ENCODE measurements around the gene PRTFDC1. TPM values are rescaled to one million over a fixed set of nuclear protein-coding genes. Genes with fewer than 3 reads are reported as not detected.

The PRTFDC1 gene
- total RNA-seq, 1 experiment from 2014 or later = 22.7 TPM

- Mint-ChIP-seq H3K36me3 (ENCODE audit: insufficient read depth, unreplicated experiment) (no peaks in the 10 kb centered on the region), H3K4me3 (ENCODE audit: low read depth, unreplicated experiment) (no peak overlapping the region), H3K27me3 (ENCODE audit: unreplicated experiment) (no peaks in the 10 kb centered on the region), H3K4me1 (ENCODE audit: low read depth, unreplicated experiment) (no peaks in the 10 kb centered on the region), H3K27ac (ENCODE audit: unreplicated experiment) (no peak overlapping the region), H3K9me3 (ENCODE audit: low read depth, unreplicated experiment) (no peaks in the 10 kb centered on the region)
- CTCF ChIA-PET = interaction anchor here (1.0 kb wide), 1 partner anchor 97 kb away, joined by 4 read pairs; no protein-coding TSS in a partner anchor
- no peak for DNase-seq
- no TSS peak for BruUV-seq (replicated peaks)
- no peak for TF ChIP-seq CTCF (IDR thresholded peaks at IDR 0.05; ENCODE audit: unreplicated experiment)
- intact Hi-C loops (cut with micrococcal nuclease; ENCODE audit: unreplicated experiment) = no loop called here
These were observed 16.7 kb downstream of the PRTFDC1 start for GRCh38 chr10:24935504-24936292.

DNA sequence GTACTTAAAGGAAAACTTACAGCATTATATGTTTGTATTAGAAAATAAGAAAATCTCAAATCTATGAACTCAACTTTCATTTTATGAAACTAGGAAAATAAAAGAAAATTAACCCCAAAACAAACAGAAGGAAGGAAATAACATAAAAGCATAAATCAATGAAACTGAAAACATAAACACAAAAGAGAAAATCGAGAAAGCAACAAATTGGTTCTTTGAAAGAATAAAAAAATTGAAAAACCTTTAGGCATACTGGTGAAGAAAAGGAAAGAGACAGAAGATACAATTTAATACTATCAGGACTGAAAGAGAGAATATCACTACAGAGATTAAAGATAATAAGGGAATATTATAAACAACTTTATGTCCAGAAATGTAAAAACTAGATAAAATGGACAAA, 21.2 kb downstream of the PRTFDC1 start:
- CTCF ChIA-PET = interaction anchor here (0.7 kb wide), 1 partner anchor 196 kb away, joined by 3 read pairs; no protein-coding TSS in a partner anchor

DNA sequence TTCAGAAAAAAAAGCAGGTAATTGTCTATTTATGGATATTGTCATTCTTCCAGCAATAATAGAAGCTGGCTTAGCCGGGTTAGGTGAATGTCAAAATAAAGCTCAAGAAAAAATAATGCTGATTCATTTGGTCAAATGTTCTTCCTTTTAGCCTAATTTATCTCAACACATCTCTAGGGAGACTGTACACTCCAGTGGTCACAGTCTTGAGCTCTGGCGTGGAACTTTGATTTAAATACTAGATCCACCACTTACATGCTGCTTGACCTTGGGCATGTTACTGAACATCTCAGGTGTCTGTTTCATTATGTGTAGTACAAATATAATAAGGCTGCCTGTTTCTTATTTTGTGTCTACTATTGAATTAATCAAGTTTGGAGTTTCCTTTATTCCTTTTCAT, 22.0 kb downstream of the PRTFDC1 start:
- CTCF ChIA-PET = no interaction called here
- Mint-ChIP-seq H3K4me1 (ENCODE audit: low read depth, unreplicated experiment) (no peaks in the 10 kb centered on the region), H3K9me3 (ENCODE audit: low read depth, unreplicated experiment) (no peaks in the 10 kb centered on the region), H3K4me3 (ENCODE audit: low read depth, unreplicated experiment) (no peak overlapping the region), H3K27me3 (ENCODE audit: unreplicated experiment) (no peaks in the 10 kb centered on the region), H3K27ac (ENCODE audit: unreplicated experiment) (no peak overlapping the region), H3K36me3 (ENCODE audit: insufficient read depth, unreplicated experiment) (no peaks in the 10 kb centered on the region)
- DNase-seq = no peak
- no TSS peak for BruUV-seq (replicated peaks)
- intact Hi-C loops (cut with micrococcal nuclease; ENCODE audit: unreplicated experiment) = no loop called here
- TF ChIP-seq CTCF (IDR thresholded peaks at IDR 0.05; ENCODE audit: unreplicated experiment) = no peak

More for the DNA sequence above, 21.2 kb downstream of the PRTFDC1 start:
- intact Hi-C loops (cut with micrococcal nuclease; ENCODE audit: unreplicated experiment) = no loop called here
- Mint-ChIP-seq H3K9me3 (ENCODE audit: low read depth, unreplicated experiment) (no peaks in the 10 kb centered on the region), H3K27me3 (ENCODE audit: unreplicated experiment) (no peaks in the 10 kb centered on the region), H3K36me3 (ENCODE audit: insufficient read depth, unreplicated experiment) (no peaks in the 10 kb centered on the region), H3K27ac (ENCODE audit: unreplicated experiment) (no peak overlapping the region), H3K4me3 (ENCODE audit: low read depth, unreplicated experiment) (no peak overlapping the region), H3K4me1 (ENCODE audit: low read depth, unreplicated experiment) (no peaks in the 10 kb centered on the region)
- no TSS peak for BruUV-seq (replicated peaks)
- DNase-seq = no peak
- TF ChIP-seq CTCF (IDR thresholded peaks at IDR 0.05; ENCODE audit: unreplicated experiment) = no peak

DNA sequence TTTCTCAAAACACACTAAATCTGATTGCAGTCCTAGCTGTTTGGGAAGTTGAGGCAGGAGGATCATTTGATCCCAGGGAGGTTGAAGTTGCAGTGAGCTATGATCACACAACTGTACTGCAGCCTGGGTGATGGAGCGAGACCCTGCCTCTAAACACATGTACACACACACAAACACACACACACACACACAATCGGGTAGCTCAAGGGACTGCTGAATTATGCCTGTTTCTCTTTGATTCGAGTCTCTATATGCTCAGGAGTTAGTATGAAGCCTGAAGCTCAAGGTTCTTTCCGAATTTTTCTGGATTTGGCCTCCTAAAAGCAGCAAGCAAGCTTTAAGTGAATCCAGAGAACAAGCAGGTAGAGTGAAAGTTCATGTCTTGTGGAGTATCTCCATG, 22.5 kb downstream of the PRTFDC1 start:
- H3K4me3 Mint-ChIP-seq (ENCODE audit: low read depth, unreplicated experiment) = no peak overlapping the region
- CTCF ChIA-PET = interaction anchor here (0.8 kb wide), 1 partner anchor 13 kb away, joined by 3 read pairs; no protein-coding TSS in a partner anchor
- no peak overlapping the region for H3K27ac Mint-ChIP-seq (ENCODE audit: unreplicated experiment)

More for the DNA sequence above, 22.5 kb downstream of the PRTFDC1 start:
- DNase-seq = no peak
- Mint-ChIP-seq H3K9me3 (ENCODE audit: low read depth, unreplicated experiment) (no peaks in the 10 kb centered on the region), H3K4me1 (ENCODE audit: low read depth, unreplicated experiment) (no peaks in the 10 kb centered on the region), H3K27me3 (ENCODE audit: unreplicated experiment) (no peaks in the 10 kb centered on the region), H3K36me3 (ENCODE audit: insufficient read depth, unreplicated experiment) (no peaks in the 10 kb centered on the region)
- TF ChIP-seq CTCF (IDR thresholded peaks at IDR 0.05; ENCODE audit: unreplicated experiment) = no peak
- intact Hi-C loops (cut with micrococcal nuclease; ENCODE audit: unreplicated experiment) = no loop called here
- no TSS peak for BruUV-seq (replicated peaks)
